GM19324 (cell line): ENCODE results near the gene CA10.

ENCODE experiments used
- ATAC-seq: cut with Tn5 transposase; IDR thresholded peaks from one replicate; pipeline ENCODE4 v1.9.1; 2021; ENCODE audit warnings: mild to moderate bottlenecking, moderate library complexity; ENCODE audit not compliant: unreplicated experiment, low FRiP score

The CA10 gene

GRCh38 chr17:51827140-51827539 lies 331.4 kb downstream of the CA10 start:
- ATAC-seq, result no peak

GRCh38 chr17:51820766-51821165 lies 337.7 kb downstream of the CA10 start:
- no peak for ATAC-seq

- no peak for ATAC-seq
These were observed 338.3 kb downstream of the CA10 start for GRCh38 chr17:51820252-51820651.

GRCh38 chr17:51819341-51820219 lies 338.9 kb downstream of the CA10 start:
- no peak for ATAC-seq

- no peak for ATAC-seq
These were observed 339.7 kb downstream of the CA10 start for GRCh38 chr17:51818777-51819176.

- ATAC-seq, result no peak
These were observed 340.6 kb downstream of the CA10 start for GRCh38 chr17:51817955-51818354.

GRCh38 chr17:51817117-51817516 lies 341.4 kb downstream of the CA10 start:
- ATAC-seq, result no peak

- no peak for ATAC-seq
These were observed 343.4 kb downstream of the CA10 start for GRCh38 chr17:51815097-51815496.

- no peak for ATAC-seq
These were observed 344.0 kb downstream of the CA10 start for GRCh38 chr17:51814521-51814920.

- no peak for ATAC-seq
These were observed 344.7 kb downstream of the CA10 start for GRCh38 chr17:51813784-51814174.

GRCh38 chr17:51813140-51813783 lies 345.3 kb downstream of the CA10 start:
- ATAC-seq, result no peak

- ATAC-seq, result no peak
These were observed 351.1 kb downstream of the CA10 start for GRCh38 chr17:51807460-51807859.

GRCh38 chr17:51805765-51806164 lies 352.7 kb downstream of the CA10 start:
- ATAC-seq, result no peak

GRCh38 chr17:51805185-51805584 lies 353.3 kb downstream of the CA10 start:
- ATAC-seq, result no peak

- ATAC-seq, result no peak
These were observed 355.4 kb downstream of the CA10 start for GRCh38 chr17:51803161-51803560.

GRCh38 chr17:51802544-51802943 lies 356.0 kb downstream of the CA10 start:
- no peak for ATAC-seq

GRCh38 chr17:51801626-51802025 lies 356.9 kb downstream of the CA10 start:
- ATAC-seq, result no peak

- ATAC-seq, result no peak
These were observed 358.5 kb downstream of the CA10 start for GRCh38 chr17:51799981-51800380.

GRCh38 chr17:51799240-51799639 lies 359.3 kb downstream of the CA10 start:
- ATAC-seq, result no peak

GRCh38 chr17:51797150-51797549 lies 361.4 kb downstream of the CA10 start:
- no peak for ATAC-seq

GRCh38 chr17:51796026-51796425 lies 362.5 kb downstream of the CA10 start:
- no peak for ATAC-seq

- no peak for ATAC-seq
These were observed 363.1 kb downstream of the CA10 start for GRCh38 chr17:51795401-51795800.
